DOHH2 (cell line): ENCODE results near the gene SNTB2.

Source experiments
- H3F3A ChIP-seq: fragments of 200-600 bp; sonication (generic), shearing (Covaris generic); 2 replicates; pipeline ENCODE4 v1.6.0; 2016; ENCODE audit warnings: antibody characterized with exemption, mild to moderate bottlenecking; ENCODE audit not compliant: control insufficient read depth, insufficient read depth
- H3K27ac ChIP-seq: fragments of 200-600 bp; sonication (generic); 2 replicates; pipeline ENCODE4 v1.5.1; 2014; ENCODE audit warnings: low read depth, mild to moderate bottlenecking, low read length, moderate library complexity
- H3K27me3 ChIP-seq: fragments of 200-600 bp; sonication (generic); 2 replicates; pipeline ENCODE4 v1.6.1; 2014; ENCODE audit warnings: mild to moderate bottlenecking, low read length, mixed read lengths; ENCODE audit not compliant: control insufficient read depth
- H3K36me3 ChIP-seq: fragments of 200-600 bp; sonication (generic); 2 replicates; pipeline ENCODE4 v1.6.1; 2014; ENCODE audit warnings: mild to moderate bottlenecking, low read length, moderate library complexity, mixed read lengths; ENCODE audit not compliant: control insufficient read depth
- H3K4me1 ChIP-seq: fragments of 200-600 bp; sonication (generic); 2 replicates; pipeline ENCODE4 v1.6.1; 2014; ENCODE audit warnings: mild to moderate bottlenecking, low read length, mixed read lengths; ENCODE audit not compliant: control insufficient read depth
- H3K4me2 ChIP-seq: fragments of 200-600 bp; sonication (generic); 2 replicates; pipeline ENCODE4 v1.6.0; 2014; ENCODE audit warnings: mild to moderate bottlenecking, low read length, moderate library complexity
- H3K4me3 ChIP-seq: fragments of 200-600 bp; sonication (generic); 2 replicates; pipeline ENCODE4 v1.5.1; 2014; ENCODE audit warnings: mild to moderate bottlenecking, low read length, mixed read lengths
- H3K79me2 ChIP-seq: fragments of 200-600 bp; sonication (generic); 2 replicates; pipeline ENCODE4 v1.6.1; 2014; ENCODE audit warnings: mild to moderate bottlenecking, low read length, mixed read lengths; ENCODE audit not compliant: control insufficient read depth
- H3K9me2 ChIP-seq: fragments of 200-600 bp; sonication (generic); replicated peaks from 2 replicates; pipeline ENCODE4 v1.6.1; 2014; ENCODE audit warnings: mild to moderate bottlenecking, low read length, mixed read lengths; ENCODE audit not compliant: control insufficient read depth
- H3K9me3 ChIP-seq: fragments of 200-600 bp; sonication (generic); 2 replicates; pipeline ENCODE4 v1.6.1; 2014; ENCODE audit warnings: antibody characterized with exemption, low read length, mixed read lengths; ENCODE audit not compliant: control insufficient read depth, insufficient read depth
- H4K20me1 ChIP-seq: fragments of 200-600 bp; sonication (generic); 2 replicates; pipeline ENCODE4 v1.6.0; 2014; ENCODE audit warnings: low read depth, mild to moderate bottlenecking, antibody characterized with exemption, low read length, moderate library complexity; ENCODE audit not compliant: control insufficient read depth, insufficient read depth
- CTCF ChIP-seq: fragments of 200-600 bp; sonication (generic); IDR thresholded peaks from one replicate; pipeline ENCODE4 v1.5.1; 2014; ENCODE audit warnings: antibody characterized with exemption, mild to moderate bottlenecking, low read depth, low read length; ENCODE audit not compliant: poor library complexity, severe bottlenecking
- EZH2phosphoT487 ChIP-seq: fragments of 200-600 bp; sonication (generic); IDR thresholded peaks from 2 replicates; pipeline ENCODE4 v1.6.1; 2017; ENCODE audit warnings: borderline replicate concordance, mild to moderate bottlenecking, antibody characterized with exemption, low read length, moderate library complexity, mixed read lengths

The SNTB2 gene

GRCh38 chr16:69319826-69320739 is 133.1 kb downstream of the SNTB2 start:
- no peaks in the 10 kb centered on the region for H3K9me3 ChIP-seq
- no peak overlapping the region for H3K27ac ChIP-seq
- H3F3A ChIP-seq = no peaks in the 10 kb centered on the region
- H3K9me2 ChIP-seq = no peaks in the 10 kb centered on the region
- H3K4me1 ChIP-seq = peaks cover 10% of the 10 kb centered on the region; the same call in 1 of the 2 replicates
- TF ChIP-seq CTCF (no peak), EZH2phosphoT487 (no peak)
- H3K4me3 ChIP-seq = no peak overlapping the region
- no peaks in the 10 kb centered on the region for H3K27me3 ChIP-seq
- H4K20me1 ChIP-seq = peaks cover 13% of the 10 kb centered on the region; the same call in 1 of the 2 replicates
- H3K4me2 ChIP-seq = no peak overlapping the region
- H3K36me3 ChIP-seq = peaks cover 93% of the 10 kb centered on the region
- H3K79me2 ChIP-seq = peaks cover 70% of the 10 kb centered on the region

GRCh38 chr16:69320740-69321073 is 133.7 kb downstream of the SNTB2 start:
- H3K4me2 ChIP-seq = no peak overlapping the region
- H3F3A ChIP-seq = no peaks in the 10 kb centered on the region
- H3K9me2 ChIP-seq = no peaks in the 10 kb centered on the region
- H4K20me1 ChIP-seq = peaks cover 13% of the 10 kb centered on the region; the same call in 1 of the 2 replicates
- H3K9me3 ChIP-seq = no peaks in the 10 kb centered on the region
- no peak overlapping the region for H3K4me3 ChIP-seq
- H3K27ac ChIP-seq = no peak overlapping the region
- H3K79me2 ChIP-seq = peaks cover 71% of the 10 kb centered on the region
- TF ChIP-seq EZH2phosphoT487 = no peak
- TF ChIP-seq CTCF = no peak
- H3K4me1 ChIP-seq = peaks cover 11% of the 10 kb centered on the region
- H3K27me3 ChIP-seq = no peaks in the 10 kb centered on the region
- peaks cover 92% of the 10 kb centered on the region for H3K36me3 ChIP-seq

GRCh38 chr16:69321080-69321479 is 134.1 kb downstream of the SNTB2 start:
- peaks cover 17% of the 10 kb centered on the region; the same call in 1 of the 2 replicates for H4K20me1 ChIP-seq
- H3K27me3 ChIP-seq = no peaks in the 10 kb centered on the region
- peaks cover 92% of the 10 kb centered on the region for H3K36me3 ChIP-seq
- H3K9me3 ChIP-seq = no peaks in the 10 kb centered on the region
- H3K4me2 ChIP-seq = no peak overlapping the region
- H3K9me2 ChIP-seq = no peaks in the 10 kb centered on the region
- no peak overlapping the region for H3K4me3 ChIP-seq
- TF ChIP-seq CTCF (no peak), EZH2phosphoT487 (no peak)
- H3K79me2 ChIP-seq = peaks cover 71% of the 10 kb centered on the region
- H3F3A ChIP-seq = 0 out of 2 replicates have a peak, but pooled peaks cover 2% of the 10 kb centered on the region
- no peak overlapping the region for H3K27ac ChIP-seq
- peaks cover 15% of the 10 kb centered on the region for H3K4me1 ChIP-seq
